GM19468 (cell line): ENCODE data around the gene OTUB1.

Experiments used
- ATAC-seq: cut with Tn5 transposase; IDR thresholded peaks from one replicate; pipeline ENCODE4 v1.9.1; 2021; ENCODE audit warnings: mild to moderate bottlenecking, moderate library complexity, moderate number of reproducible peaks; ENCODE audit not compliant: unreplicated experiment; ENCODE audit errors: extremely low read depth

The OTUB1 gene

DNA sequence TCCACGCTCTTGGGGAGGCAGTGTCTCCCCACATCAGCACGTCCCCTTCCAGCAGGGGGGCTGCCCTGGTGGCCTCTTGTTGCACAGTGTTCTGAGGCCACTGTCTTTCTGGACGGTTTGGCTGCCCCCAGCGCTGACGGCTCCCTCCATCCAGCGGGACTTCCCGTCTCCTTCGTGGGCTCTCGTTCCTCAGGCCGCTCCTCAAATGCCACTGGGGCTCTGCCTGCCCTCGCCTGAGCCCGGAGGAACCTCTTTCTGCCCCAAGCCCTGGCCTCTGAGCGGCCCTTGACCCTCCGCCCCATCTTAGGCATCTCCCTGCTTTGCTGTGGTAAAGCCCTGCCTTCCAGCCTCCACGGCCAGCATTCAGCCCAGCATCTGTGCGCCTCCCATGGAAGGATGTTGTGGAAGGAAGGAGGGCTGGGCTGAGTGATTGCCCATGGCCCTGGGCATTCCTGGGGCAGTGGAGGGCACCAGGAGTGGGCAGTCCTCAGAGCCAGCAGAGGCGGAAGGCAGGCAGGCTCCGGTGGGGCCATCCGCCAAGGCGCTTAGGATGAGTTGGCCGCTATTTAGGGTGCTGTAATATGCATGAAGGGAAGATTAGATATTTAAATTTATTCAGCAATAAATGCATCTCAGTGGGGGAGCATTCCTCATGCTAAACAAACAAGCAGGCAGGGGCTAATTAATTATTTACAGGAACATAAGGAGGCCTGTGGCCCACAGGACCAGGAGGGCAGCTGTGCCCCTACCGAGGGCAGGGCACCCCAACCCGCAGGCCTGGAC, 17.8 kb downstream of the OTUB1 start:
- ATAC-seq: no peak

DNA sequence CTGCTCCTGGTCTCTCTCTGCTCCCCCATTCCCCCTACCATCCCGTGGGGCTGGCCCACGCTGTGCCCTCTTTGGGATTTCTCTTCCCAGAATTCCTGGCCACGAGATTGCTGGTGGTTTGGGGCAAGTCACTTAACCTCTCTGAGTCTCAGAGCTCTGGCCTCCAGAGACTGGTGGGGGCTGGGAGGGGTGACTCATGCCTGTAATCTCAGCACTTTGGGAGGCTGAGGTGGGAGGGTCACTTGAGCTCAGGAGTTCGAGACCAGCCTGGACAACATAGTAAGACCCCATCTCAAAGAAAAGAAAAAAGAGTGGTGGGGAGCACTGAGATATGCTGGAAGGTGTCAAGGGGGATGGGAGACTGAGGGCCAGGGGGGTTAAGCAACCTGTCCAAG, 18.3 kb downstream of the OTUB1 start:
- ATAC-seq: no peak

DNA sequence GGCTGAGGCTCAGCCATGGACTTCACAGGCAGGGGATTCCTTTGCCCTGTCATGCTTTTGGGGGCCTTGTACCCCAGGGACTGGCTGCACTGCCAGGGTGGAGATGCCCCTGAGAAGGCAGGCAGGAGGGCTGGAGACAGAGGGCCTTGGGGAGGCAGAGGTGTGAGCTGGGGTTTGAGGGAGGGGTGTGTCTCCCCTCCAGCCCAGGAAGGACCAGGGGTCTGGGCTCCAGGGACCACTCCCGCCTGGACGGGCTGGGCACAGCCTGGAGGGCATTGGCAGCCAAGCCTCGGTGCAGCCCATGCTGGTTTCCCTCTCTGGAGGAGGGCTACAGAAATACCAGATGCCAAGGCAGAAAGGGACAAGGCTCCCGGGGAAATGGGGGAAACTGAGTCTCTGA, 19.5 kb downstream of the OTUB1 start:
- ATAC-seq: no peak

DNA sequence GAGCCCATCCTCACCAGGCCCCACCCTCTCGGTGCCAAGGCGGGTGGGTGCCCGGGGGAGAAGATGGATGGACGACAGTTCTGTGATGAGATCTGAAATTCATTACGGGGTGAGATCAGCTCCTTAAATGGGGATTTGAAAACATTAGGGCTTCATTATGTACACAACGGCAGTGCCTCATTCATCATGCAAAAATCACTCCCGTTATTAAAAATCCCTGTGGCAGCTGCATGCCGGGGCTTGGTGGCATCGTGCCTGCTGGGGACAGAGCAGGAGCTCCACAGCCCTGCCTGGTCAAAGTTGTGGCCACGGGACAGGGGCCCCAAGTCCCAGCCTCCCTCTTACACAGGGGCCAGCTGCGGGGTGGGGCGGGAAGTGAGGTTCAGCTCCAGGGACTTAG, 20.2 kb downstream of the OTUB1 start:
- no peak for ATAC-seq

DNA sequence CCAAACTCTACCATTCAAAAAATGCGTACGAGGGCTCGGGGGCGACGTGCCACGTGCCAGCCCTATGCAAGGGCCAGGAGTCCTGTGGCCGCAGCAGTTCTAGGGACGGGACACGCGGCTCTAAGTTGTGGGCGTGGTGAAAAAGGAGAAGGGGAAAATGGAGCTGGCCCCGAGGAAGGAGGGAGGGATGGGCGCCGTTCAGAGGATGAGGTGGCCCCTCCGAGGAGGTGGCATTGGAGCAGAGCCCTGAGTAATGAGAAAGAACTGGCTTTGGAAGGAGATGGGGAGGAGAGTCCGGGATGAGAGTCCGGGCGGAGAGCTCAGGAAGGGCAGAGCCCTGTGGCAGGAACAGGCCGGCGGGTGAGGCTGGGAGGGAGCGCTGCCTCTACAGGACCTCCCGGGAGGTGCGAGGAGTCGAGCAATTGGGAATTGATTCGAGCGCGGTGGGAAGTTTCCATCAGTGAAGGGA, 21.0 kb downstream of the OTUB1 start:
- no peak for ATAC-seq

DNA sequence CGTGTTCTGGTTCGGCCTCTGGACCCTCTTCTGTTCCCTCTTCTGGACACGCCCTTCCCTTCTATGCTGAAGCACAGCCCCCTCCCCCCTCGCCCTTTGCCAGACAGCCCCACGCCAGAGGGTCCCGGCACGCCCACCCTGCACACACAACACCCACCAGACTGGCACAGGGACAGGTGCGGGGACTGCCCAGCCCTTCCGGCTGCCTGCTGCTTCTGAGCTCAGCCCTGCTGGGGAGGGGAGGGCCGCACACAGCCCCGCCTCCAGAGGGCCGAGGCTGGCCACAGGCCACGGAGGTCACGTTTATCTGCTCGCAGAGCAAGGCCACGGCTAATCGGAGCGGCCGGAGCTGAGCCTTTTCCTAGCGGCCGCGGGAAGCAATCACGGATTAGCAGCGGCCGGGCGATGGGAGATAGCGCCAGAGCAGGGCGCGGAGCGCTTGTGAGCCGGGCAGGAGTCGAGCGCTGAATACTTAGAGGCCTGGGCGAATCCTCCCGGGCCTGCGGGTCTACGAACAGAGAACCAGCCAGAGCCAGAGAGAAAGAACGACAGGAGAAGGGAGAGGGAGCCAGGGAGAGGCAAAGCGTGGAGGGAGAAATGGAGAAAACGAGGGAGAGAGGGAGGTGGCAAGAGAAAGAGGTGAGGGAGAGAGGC, 21.5 kb downstream of the OTUB1 start:
- ATAC-seq: no peak

DNA sequence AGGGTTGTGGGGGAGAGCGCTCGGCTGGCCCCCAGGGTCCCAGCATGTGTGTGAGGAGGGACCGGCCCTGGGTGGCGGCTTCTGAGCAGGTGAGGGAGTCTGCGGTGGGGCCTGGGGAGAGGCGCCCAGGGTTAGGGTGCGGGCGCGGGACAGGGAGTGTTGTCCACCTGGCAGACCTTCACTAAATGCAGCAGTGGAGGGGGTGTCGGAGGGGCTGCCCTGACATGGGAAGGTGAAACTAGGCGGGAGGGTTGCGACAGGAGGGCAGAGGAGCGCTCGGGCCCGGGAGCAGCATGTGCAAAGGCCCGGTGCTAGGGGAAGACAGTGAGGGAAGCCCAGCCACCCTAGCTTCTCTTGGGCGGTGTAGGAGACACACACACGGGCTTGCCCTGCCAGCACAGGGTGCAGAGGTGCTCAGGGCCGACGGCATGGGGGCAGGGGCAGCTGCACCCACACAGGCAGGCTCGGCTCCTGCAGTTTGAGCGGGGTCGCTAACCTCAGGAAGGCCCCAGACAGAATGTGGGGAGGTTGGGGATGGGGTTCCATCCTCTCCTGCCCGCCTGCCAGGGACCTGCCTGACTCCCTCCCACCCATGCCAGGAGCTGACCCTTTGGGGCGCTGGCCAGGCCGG, 22.2 kb downstream of the OTUB1 start:
- ATAC-seq: no peak

DNA sequence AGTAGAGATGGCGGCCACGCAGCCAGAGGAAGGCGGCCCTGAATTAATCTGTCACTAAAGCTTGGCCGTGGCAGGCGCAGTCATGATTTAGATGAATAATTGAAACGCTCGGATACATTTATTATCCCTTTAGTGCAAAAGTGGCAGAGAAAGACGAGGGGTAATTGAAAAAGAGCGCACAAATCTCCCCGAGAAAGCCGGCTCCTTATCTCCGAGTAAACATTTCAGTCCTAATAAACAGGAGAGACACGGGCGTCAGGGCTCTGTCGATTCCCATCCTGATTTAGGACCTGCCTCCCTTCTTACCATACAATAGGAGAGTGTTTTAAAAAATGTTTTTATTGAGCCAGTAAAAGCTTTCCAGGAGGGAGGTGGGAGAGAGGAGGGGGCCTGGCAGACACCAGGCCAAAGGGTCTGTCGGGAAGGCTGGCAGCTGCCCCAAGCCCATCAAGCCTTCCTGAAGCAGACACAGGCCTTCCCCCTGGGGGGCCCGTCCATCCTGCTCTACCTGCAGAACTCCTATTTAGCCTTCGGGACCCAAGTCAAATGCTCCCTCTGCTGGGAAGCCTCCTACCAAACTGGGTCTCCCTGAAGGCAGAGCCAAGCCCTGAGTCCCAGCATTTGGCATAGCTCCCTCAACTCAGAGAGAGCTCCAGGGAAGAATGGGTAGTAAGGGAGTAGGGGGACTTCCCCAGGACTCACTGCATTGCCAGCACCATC, 22.8 kb downstream of the OTUB1 start:
- no peak for ATAC-seq

DNA sequence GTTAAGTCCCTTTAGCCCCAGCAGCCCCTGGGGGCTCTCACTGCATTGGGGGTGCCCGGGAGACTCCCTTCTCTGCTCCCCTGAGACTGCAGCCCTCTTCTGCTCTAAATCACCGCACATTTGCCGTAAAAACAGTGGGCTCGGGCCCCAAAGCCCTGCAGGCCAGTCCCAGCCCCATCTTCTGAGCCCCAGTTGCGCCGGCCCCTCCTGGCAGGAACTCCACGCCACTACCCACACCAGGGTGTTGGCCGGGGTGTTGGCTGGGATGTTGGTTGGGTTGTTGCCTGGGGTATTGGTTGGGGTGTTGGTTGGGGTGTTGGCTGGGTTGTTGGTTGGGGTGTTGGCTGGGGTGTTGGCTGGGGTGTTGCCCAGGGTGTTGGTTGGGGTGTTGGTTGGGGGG, 23.5 kb downstream of the OTUB1 start:
- no peak for ATAC-seq

DNA sequence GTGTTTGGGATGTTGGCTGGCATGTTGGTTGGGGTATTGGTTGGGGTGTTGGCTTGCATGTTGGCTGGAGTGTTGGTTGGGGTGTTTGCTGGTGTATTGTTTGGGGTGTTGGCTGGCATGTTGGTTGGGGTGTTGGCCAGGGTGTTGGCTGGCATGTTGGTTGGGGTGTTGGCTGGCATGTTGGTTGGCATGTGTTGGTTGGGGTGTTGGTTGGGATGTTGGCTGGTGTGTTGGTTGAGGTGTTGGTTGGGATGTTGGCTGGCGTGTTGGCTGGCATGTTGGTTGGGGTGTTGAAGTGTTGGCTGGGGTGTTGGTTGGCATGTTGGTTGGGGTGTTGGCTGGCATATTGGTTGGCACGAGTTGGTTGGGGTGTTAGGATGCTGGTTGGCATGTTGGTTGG, 24.5 kb downstream of the OTUB1 start:
- no peak for ATAC-seq

DNA sequence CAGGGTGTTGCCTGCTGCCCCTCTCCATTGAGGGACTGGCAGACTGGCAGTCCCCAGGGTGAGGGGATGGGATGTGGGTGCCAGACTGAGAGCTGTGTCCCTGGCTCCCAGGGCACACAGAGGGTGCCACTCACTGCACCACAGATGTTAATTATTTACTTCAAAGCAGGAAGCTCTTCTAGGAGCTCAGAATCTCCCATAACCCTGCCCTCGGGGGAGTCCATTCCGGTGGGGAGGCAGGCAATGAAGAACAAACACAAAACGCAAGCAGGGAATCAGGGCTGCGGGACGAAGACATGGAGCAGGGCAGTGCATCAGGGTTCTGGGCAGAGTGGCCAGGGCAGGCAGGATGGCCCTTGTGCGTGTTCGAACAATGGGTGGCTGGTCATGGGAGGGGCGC, 25.1 kb downstream of the OTUB1 start:
- ATAC-seq: no peak

DNA sequence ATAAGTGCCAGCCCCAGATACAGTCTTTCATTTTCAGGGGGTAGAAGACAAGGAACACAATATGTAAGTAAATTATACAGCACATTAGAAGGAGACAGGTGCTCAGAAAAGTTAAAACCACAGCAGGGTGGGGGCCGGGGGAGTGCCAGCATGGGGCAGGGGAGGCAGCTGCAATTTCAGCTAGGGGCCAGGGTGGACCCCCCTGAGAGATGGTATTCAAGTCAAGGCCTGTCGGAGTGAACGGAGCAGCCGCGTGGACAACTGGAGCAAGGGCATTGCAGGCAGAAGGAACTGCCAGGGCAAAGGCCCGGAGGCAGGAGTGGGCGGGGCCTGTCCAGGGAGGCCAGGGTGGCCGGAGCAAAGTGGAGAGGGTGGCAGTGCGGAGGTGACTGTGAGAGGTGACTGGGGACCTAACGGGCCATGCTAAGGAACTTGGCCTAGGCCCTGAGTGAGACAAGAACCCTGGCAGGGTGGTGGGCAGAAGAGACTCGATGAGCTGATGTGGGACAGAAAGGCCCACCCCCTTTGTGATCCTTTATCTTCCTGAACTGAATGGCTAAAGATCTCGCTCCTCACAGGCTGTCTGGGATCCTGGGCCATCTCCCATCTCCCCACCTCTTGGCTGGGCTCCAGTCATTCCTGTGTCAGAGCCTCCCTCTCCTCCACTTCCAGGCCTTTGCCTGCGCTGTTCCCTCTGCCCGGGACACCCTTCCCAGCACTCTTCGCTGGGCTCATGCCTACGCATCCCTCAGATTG, 27.1 kb downstream of the OTUB1 start:
- ATAC-seq: no peak

DNA sequence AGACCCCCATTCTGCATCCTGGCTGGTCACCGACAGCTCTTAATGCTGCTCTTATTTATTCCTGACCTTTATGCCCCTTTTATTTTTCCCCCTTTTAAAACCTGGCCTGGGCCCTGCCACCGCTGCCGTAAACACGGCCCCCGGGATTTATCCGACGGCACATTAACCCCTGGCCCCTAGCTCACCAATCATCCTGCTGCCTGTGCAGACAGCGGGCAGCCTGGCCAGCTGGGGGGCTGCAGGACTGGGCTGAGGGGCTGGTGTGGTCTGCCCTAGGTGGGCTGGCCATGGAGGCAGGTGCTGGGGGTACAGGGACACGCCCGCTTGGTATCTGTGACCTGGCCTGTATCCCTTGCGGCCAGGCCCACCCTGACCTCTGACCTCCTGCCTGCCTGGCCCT, 28.1 kb downstream of the OTUB1 start:
- no peak for ATAC-seq

DNA sequence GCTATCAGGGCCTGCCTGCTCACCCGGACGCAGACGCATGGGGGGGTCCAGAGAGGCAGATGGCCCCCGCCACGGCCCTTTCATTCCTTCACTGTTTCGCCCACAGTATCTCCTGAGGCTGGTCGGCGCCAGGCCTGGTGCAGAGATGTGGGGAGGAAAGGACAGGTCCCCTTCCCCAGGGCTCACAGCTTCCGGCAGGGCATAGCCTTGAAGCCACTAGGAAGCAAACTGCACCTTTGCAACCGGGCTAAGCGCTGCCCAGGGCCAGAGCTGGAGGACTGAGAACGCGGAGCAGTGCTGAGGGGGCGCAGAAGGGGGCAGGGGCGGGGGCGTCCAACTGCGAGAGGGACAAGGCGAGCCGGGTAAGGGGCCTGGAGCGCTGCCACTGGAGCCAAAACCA, 29.3 kb downstream of the OTUB1 start:
- no peak for ATAC-seq

DNA sequence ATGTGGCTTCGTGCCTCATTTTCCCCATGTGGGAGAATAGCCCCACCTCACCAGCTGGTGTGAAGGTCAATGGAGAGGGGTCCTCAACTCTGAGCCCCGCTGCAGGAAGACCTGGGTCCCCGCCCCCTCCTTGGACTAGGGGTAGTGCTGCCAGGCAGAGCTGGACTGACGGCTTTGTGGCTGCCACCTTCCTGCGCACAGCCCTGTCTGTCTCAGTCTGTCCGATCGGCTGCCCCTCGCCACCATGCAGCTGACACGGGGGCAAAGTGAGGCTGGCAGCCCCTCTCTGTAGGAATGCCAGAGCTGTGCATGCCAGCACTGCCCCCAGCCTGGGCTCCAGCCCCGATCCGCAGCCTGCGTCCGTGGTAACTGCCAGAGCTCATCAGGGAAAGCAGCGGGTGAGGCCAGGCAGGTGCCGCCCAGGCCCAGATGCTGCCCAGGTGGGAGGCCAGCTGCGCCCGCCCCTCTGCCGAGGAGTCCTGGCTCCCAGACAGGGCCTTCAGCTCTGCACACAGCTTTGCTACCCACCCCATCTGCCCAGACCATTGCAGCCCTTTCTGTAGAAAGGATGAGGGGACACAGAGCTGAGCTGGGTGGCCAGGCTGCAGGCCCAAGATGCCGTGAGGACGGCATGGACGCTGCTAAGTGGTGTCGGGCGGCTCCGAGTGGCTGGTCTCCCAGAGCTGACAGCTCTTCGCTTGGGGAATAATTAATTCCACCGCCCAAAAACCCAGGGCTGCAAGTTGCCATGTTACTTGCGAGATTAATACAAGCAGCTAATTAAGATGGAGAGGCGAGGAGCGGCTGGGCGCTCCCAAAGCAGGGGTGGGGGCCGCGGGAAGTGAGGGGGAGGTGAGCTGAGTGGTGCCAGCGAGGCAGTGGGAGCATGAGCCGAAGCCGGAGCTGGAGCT, 30.0 kb downstream of the OTUB1 start:
- no peak for ATAC-seq

DNA sequence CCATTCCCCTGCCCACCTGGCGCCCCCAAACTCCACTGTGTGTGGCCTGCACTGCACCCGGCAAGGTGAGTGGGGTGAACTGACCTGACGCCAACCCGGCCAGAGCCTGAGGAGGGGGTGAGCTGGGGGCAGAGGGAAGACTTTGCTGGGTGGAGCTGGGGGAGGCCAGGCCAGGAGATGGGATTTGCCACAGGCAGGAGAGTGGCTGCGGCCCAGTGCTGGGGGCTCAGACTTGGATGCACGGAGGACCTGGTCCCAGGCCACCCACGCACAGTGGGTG, 31.6 kb downstream of the OTUB1 start:
- ATAC-seq: no peak

DNA sequence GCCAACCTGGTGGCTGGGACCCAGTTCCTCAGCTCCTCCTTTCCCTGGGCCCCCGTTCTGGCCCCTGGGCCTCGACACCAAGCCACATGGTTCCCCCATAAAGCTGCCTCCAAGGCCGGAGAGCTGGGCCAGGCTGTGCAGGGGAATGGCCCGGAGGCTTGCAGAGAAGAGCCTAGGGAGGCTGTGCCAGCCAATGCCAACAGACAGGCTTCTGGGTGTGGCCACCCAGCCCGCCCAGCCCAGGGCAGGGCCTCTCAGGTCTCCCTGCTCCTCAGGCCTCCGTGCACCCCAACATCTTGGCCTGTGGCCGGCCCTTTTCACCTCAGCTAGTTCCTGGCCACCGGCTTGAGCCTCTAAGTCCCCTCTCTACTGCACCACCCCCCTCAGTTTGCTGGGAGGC, 32.1 kb downstream of the OTUB1 start:
- no peak for ATAC-seq

DNA sequence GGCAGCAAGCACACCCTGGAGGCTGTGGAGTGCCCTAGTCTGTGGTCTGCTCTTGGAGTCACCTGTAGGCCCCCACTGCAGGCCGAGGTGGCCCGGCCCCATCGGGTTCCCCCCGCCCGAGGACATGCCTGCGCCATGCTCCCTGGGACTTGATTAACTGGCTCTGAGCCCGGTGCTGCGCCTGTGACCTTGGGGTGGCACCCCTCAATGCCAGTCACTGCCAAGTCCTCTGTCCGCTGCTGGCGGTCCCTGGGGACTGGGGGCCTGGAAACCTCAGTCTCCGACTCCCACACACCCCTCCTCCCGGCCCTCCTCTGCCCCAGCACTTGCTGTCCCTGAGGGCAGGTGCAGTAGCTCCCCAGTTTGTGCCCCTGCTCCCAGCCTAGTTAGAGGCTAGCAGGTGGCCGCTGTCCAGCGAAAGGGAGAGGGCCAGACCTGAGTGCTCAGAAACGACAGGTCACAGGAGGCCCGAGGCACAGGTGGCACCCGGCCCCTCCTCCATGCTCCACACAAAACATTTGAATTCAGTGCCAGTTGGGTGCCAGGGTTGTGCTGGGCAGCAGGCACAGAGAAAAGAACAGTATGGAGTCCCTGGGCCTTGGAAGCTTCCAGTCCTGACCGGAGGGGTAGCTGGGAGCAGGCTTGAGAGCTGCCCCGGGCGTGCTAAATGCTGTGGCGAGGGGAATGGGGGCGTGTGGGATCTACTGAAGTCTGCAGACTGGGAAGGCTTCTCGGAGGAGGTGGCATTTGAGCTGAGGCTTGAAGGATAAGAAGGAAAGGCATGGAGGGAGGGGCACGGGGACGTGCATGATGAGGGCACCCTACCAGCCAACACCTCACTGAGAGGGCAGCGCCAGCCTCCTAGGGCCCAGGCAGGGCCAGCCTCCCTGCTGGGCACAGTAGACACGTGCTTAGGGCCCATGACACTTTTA, 33.1 kb downstream of the OTUB1 start:
- no peak for ATAC-seq
